Activated CD8-positive, alpha-beta memory T cell treated with anti-CD3 and anti-CD28 coated beads for 24 hours (primary cell): Measurements from ENCODE around the gene CLK3.

Experiments
- DNase-seq: peaks from one replicate; pipeline ENCODE4 v3.0.0-alpha.2; 2020

Gene CLK3

DNA sequence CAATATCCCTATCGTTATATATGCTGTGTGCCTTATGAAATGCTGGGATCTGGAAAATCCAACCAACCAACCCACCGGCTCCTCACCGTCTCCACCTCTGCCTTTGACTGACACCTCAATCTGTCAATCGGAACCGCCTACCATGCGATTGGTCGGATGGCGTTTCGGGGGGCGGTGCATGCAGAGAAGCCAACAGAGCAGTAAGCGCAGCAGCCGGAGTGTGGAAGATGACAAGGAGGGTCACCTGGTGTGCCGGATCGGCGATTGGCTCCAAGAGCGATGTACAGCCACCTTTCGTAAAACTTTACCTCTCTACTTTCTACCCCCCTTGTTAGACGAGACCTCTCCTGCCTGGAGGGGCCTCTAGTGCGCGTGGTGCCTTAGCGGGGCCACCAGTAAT lies 6.3 kb downstream of the CLK3 start:
- no peak for DNase-seq

DNA sequence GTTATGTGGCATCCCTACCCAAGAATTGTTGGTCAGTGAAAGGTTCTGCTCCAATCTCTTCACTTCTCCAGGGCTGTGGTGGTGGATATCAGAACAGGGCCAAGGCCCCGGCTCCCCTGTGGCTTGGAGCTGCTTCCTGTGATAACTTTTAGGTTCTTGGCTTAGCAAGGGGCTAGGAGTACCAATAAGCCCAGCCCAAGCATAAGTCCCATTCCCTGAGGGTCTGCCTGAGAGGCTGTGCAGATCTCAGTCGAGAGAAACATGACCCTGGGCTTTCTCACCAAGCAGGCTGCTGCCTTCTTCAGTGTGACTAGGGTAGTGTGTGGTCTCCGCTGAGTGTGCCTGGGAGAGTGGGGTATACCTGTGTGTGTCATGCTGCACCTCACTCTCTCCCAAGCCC lies 7.1 kb downstream of the CLK3 start:
- DNase-seq = no peak

GRCh38 chr15:74624020-74624602 lies 8.5 kb downstream of the CLK3 start:
- no peak for DNase-seq

- DNase-seq = no peak
Measured at GRCh38 chr15:74625693-74626092, 10.1 kb downstream of the CLK3 start.

DNA sequence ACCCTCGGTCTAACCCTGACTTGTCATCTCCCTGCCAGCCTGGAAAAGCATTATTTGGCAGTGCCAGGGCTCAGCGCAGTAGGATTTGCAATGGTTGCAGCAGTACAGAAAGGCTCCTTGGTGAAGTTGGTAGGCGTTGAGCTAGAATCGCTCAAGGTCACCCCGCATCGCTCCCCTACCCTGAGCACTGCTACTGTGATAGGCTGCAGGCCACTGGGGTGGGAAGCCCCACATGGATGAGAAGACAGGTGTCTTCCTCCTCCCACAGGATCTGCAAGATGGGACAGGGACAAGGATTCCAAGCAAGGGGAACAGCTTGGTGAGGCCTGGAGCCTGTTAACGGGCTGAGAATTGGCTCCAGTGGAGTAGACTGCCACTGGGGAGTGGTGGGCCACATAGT lies 10.7 kb downstream of the CLK3 start:
- no peak for DNase-seq

- peak; percentile 57 for DNase-seq
Measured at GRCh38 chr15:74626752-74627692, 11.4 kb downstream of the CLK3 start.

GRCh38 chr15:74627766-74628165 lies 12.1 kb downstream of the CLK3 start:
- DNase-seq = no peak

- no peak for DNase-seq
Measured at GRCh38 chr15:74628199-74628598, 12.6 kb downstream of the CLK3 start.

- DNase-seq = no peak
Measured at GRCh38 chr15:74628949-74629348, 13.3 kb downstream of the CLK3 start.

DNA sequence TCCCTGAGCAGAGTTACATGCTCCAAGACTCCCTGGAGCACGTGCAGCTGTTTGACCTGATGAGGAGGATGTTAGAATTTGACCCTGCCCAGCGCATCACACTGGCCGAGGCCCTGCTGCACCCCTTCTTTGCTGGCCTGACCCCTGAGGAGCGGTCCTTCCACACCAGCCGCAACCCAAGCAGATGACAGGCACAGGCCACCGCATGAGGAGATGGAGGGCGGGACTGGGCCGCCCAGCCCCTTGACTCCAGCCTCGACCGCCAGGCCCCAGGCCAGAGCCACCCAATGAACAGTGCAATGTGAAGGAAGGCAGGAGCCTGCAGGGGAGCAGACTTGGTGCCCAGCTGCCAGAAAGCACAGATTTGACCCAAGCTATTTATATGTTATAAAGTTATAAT lies 14.1 kb downstream of the CLK3 start:
- peak; percentile 52 for DNase-seq

- peak; percentile 57 for DNase-seq
Measured at GRCh38 chr15:74630284-74631086, 14.8 kb downstream of the CLK3 start.

DNA sequence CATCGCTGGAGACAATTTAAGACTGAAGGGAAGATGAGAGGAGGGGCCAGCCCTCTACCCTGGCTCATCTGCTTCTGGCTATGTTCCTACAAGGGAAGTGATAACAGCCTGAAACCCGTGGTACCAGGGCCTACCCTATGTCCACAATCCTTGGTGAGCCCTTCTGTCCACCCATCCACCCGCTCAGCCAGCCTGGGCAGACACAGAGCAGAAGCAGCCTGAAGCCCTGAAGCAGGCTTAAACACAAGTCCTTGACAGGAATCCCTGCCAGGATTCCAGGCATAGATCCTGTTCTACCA lies 15.4 kb downstream of the CLK3 start:
- DNase-seq = no peak

- peak; percentile 52 for DNase-seq
Measured at GRCh38 chr15:74631408-74631807, 15.8 kb downstream of the CLK3 start.

DNA sequence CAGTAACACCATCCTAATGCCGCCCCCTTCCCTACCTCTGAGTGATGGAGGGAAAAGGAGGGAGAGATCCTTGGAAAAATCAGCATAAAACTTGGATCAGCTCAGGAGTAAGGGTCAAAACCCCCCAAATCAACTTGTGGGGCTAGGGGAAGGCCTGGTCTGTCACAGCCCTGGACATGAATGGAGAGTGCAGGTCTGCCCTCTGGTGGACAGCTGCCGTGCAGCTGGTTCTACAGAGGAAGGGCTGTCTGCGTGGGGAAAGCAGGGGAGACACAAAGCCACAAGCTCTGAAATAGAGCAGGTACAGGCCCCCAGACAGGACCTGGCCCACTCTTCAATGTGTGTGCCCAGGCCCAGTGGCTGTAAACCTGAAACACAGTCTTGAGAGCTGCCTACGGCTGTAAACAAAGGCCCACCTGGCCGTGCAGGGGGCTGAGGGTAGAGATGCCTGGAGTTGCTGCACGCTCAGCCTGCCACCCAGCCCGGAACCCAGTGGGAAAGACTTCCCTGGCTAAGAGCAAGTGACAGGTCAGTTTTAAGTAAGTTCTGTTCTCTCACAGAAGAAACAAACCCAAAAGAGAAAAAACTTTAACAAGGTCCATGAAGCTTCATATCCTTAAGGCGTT lies 16.4 kb downstream of the CLK3 start:
- DNase-seq = peak; percentile 86

DNA sequence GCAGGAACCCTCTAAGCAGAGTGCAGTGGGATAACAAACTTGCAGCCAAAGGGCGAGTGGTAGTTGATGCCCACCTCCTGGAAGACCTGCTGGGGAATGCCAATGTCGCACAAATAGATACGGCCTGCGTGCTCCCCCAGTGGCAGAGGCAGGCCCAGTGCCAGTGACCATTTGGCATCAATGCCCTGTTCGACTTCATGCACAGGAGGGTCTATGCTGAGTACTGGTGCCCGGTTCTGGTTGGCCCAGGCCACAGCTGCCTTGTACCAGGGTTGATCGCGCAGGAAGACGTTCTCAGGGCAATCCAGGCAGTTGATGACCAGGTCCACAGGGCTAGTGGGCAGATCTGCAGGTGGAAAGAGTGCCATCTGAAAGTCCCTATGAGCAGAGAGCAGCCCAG lies 17.0 kb downstream of the CLK3 start:
- peak; percentile 53 for DNase-seq

- DNase-seq = no peak
Measured at GRCh38 chr15:74633781-74634180, 18.1 kb downstream of the CLK3 start.

DNA sequence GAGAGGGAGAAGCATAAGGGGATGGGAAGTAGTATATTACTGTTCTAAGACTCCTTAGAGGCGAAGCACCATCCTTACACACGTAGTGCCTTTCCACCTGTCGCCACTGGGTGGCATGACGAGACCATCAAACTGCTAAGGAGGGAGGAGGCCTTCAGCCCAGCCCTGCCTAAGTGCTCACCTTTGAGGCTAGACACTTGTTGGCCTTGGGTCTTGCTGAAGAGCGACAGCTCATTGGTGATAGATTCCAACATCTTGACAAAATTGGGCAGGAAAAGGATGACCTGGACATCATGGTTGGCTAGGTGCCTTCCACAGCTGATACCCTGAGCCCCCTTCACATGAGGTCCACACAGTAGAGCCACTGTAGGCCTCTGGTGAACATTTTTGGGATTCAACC lies 19.6 kb downstream of the CLK3 start:
- DNase-seq = peak; percentile 86

DNA sequence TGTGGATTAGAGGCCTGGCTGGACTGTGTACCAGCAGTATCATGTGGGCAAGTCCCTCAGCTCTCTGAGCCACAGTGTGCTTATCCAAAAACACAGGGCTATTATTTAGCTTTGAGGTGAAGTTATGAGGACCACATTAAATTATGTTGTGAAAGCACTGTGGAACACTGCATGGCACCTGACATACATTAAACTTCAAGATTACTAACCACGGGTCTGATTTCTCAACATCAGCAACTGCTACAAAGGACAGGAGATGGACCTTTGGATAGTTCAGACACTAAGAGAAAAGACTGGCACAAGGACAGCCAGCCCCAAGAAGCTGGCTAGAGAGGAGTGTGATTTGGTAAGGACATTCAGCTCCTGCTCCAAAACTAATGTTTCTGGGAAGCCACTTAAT lies 21.3 kb downstream of the CLK3 start:
- no peak for DNase-seq

- DNase-seq = no peak
Measured at GRCh38 chr15:74641151-74641550, 25.5 kb downstream of the CLK3 start.

GRCh38 chr15:74642348-74642733 lies 26.7 kb downstream of the CLK3 start:
- no peak for DNase-seq

GRCh38 chr15:74642734-74643664 lies 27.4 kb downstream of the CLK3 start:
- no peak for DNase-seq

- DNase-seq = no peak
Measured at GRCh38 chr15:74643665-74644204, 28.1 kb downstream of the CLK3 start.
